Mucosa of descending colon (tissue), 3 donors: ENCODE measurements around the gene APBB2. TPM values are rescaled to one million over a fixed set of nuclear protein-coding genes. Genes with fewer than 3 reads are reported as not detected.

Experiments
- ATAC-seq: fragments of 200-7000 bp; cut with Tn5 transposase; one replicate; pipeline ENCODE4 v1.9.1; 2020; ENCODE audit warnings: mild to moderate bottlenecking, moderate library complexity
- DNase-seq, 3 donors: peaks; one replicate each; pipeline ENCODE4 v3.0.0-alpha.2; 2020
- H3K36me3 ChIP-seq: fragments of 200-600 bp; one replicate; pipeline ENCODE4 v1.8.0; 2021; ENCODE audit warnings: low read depth, mild to moderate bottlenecking
- H3K4me1 ChIP-seq: fragments of 200-600 bp; one replicate; pipeline ENCODE4 v1.8.0; 2021; ENCODE audit warnings: low read depth, mild to moderate bottlenecking
- H3K4me3 ChIP-seq: fragments of 200-600 bp; one replicate; pipeline ENCODE4 v1.8.0; 2021; ENCODE audit warnings: mild to moderate bottlenecking
- H3K9me3 ChIP-seq: fragments of 200-600 bp; one replicate; pipeline ENCODE4 v1.8.0; 2021; ENCODE audit warnings: mild to moderate bottlenecking
- intact Hi-C, 2 donors: fragments of 100-400 bp; cut with DNase I in 1 of 2; cut with micrococcal nuclease in 1 of 2; formaldehyde crosslinking; loops; one replicate each; pipeline versions ENCODE4 v1.11.0 to v1.11.1; 2022; cut with DNase I, micrococcal nuclease
- total RNA-seq, 3 donors: library from RNA; stranded (reverse); fragmentation: NEBNext Ultra II Directional in 2 of 3; extraction: Animal tissue kit (Norgen Biotek cat#: 25700) in 2 of 3; gene quantifications; one replicate each; pipeline versions ENCODE4 v1.2.1 to v1.2.4, GENCODE V29; 2021 to 2023
- TF ChIP-seq, protein P1 (sequence below): fragments of 200-600 bp; IDR thresholded peaks from one replicate; pipeline ENCODE4 v1.8.0; 2022; ENCODE audit warnings: antibody characterized with exemption, mild to moderate bottlenecking
- donor health status: DM: no; HTN: no; CAD: no; lungs with moderate emphysema.
- donor health status: DM: no; HTN: no; CAD: no.
- donor health status: DM: no; HTN: yes; CAD: no.

APBB2 gene
- total RNA-seq, 3 donors from 2014 or later = 26.3 to 68.3 (median 29.6) TPM

DNA sequence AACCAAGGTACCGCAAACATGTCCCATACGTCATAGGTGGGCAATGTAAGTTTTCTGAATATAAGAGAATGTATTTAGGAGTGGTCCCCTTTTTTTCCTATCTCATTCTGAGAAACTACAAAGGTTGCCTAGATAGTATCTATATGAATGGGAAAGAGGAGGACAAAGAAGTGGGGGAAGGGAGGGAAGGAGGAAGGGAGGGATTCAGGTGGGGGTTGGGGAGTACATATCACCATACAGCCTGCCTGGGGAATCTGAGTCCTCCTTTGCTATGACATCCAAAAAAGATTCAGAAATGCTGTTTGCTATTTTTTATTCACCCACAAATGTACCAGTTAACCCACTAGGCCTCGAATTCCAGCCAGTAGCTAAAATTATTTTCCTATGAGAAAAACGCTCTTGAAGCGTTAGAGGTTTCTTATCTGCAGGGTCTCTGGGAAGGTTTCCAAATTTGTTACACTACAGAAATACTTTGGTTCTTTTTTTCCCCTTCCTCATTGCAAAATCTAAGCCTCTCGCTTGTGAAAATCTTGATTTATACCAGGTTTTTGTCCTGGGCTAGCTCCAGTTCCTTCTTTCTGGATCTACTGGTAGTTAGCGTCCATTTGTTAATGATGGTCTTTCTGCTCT, 251.7 kb downstream of the APBB2 start:
- no peak for ATAC-seq
- intact Hi-C loops = no loop called here
- Histone ChIP-seq H3K4me1 (no peaks in the 10 kb centered on the region), H3K4me3 (no peak overlapping the region), H3K9me3 (peaks cover 4% of the 10 kb centered on the region), H3K36me3 (no peaks in the 10 kb centered on the region)
- TF ChIP-seq, protein P1, sequence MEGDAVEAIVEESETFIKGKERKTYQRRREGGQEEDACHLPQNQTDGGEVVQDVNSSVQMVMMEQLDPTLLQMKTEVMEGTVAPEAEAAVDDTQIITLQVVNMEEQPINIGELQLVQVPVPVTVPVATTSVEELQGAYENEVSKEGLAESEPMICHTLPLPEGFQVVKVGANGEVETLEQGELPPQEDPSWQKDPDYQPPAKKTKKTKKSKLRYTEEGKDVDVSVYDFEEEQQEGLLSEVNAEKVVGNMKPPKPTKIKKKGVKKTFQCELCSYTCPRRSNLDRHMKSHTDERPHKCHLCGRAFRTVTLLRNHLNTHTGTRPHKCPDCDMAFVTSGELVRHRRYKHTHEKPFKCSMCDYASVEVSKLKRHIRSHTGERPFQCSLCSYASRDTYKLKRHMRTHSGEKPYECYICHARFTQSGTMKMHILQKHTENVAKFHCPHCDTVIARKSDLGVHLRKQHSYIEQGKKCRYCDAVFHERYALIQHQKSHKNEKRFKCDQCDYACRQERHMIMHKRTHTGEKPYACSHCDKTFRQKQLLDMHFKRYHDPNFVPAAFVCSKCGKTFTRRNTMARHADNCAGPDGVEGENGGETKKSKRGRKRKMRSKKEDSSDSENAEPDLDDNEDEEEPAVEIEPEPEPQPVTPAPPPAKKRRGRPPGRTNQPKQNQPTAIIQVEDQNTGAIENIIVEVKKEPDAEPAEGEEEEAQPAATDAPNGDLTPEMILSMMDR = no peak
- no peak for DNase-seq

DNA sequence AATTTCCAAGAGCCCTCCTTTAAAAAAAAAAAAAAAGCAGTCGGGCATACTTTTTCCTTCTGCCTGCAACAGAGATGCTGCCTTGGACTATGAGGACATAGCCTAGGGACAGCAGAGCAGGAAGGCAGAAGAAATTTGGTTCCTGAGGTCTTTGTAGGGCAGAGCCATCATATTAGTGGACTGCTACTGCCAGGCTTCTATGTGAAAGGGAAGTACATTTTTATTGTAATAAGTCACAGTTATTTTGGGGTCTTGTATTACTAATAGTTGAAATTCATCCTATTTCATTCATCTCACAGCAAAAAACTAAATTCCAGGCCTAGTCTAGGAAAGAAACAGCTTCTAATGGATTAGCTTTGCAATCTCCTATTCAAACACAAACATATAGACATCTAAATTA, 253.4 kb downstream of the APBB2 start:
- Histone ChIP-seq H3K36me3 (no peaks in the 10 kb centered on the region), H3K4me1 (no peaks in the 10 kb centered on the region), H3K4me3 (no peak overlapping the region), H3K9me3 (no peaks in the 10 kb centered on the region)
- ATAC-seq = no peak
- TF ChIP-seq, protein P1 = no peak
- intact Hi-C loops = no loop called here
- no peak for DNase-seq

DNA sequence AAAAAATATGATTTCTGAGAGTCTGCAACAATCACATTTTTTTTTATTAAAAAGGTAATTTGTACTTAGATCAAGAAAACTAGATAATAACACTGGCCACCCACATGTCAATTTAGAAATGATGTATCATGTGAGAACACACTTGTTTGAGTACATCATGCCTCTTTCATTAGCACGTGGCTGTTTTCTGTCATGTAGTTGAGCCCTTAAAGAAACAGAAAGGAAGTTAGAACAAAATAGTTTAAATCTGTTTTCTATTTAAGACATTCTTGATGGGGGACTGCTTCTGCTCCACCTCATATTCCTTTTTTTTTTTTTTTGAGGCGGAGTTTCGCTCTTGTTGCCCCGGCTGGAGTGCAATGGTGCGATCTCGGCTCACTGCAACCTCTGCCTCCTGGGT, 257.1 kb downstream of the APBB2 start:
- Histone ChIP-seq H3K4me1 (no peaks in the 10 kb centered on the region), H3K4me3 (no peak overlapping the region), H3K9me3 (no peaks in the 10 kb centered on the region), H3K36me3 (no peaks in the 10 kb centered on the region)
- ATAC-seq (no peak), DNase-seq (no peak)
- TF ChIP-seq, protein P1 = no peak
- intact Hi-C loops = no loop called here

DNA sequence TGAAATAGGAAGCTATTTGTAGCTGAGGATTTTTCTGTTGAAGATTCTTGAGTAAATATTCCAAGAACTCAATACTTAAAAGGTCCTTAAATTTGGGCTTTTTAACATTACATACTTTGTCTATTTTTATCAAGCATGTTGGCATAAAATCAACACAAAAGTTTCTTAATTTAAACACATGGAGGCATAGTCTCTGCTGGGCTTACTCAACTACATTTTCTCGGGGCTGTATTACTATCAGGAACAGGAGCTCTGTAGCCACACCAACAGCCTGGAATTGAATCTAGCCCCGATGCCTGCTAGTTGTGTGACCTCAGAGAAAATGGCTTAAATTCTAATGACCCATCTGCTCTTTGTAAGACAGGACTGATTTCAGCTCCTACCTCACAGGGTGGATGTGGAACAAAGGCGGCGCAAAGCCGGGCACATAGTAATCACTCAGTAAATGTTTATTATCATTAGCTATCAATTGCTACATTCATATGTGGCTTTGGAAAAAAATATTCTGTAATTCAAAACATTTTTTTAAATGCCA, 257.6 kb downstream of the APBB2 start:
- DNase-seq (no peak), ATAC-seq (no peak)
- TF ChIP-seq, protein P1 = no peak
- Histone ChIP-seq H3K4me1 (no peaks in the 10 kb centered on the region), H3K36me3 (no peaks in the 10 kb centered on the region), H3K9me3 (no peaks in the 10 kb centered on the region), H3K4me3 (no peak overlapping the region)
- intact Hi-C loops = no loop called here

DNA sequence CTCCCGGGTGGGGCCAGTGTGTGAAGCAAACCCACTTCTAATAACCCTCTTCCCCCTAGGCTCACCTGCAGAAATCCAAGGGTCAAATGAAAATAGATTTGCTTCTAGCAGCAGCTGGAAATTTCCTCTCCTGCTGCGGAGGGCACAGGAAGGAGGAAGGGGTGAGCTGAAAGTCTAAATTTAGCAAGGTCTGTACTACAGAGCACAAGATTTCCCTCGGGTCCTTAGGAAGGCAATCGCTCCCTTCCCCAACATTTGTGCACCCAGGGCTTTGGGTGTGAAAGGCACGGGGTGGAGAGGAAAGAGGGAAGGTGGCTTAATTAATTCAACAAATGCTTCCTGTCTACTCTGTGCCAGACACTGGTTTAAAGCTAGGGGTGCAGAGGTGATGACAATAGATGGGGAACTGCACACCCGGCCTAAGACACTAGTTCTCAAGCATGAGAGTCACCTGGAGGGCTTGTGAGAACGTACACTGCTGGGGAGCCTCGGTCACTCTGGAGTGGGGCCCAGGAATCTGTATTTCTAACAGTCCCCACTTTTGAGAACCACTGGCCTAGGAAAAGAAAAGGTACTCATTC, 260.2 kb downstream of the APBB2 start:
- ATAC-seq (no peak), DNase-seq (no peak)
- H3K4me3 ChIP-seq = no peak overlapping the region
- no peaks in the 10 kb centered on the region for H3K4me1 ChIP-seq
- intact Hi-C loops = no loop called here
- no peaks in the 10 kb centered on the region for H3K9me3 ChIP-seq
- H3K36me3 ChIP-seq = no peaks in the 10 kb centered on the region
- TF ChIP-seq, protein P1 = no peak
